HL-60 (cell line): ENCODE data around the gene SSBP4.

Experiments used
- DNase-seq, 2 experiments: peaks; one replicate each; pipeline ENCODE4 v3.0.0-alpha.2; 2010 to 2020; ENCODE audit warnings: low read depth in 1 of 2, low spot score in 1 of 2
- H3K27ac ChIP-seq: fragments of 250-450 bp; sonication (Bioruptor Pico); replicated peaks from 2 replicates; pipeline ENCODE4 v1.5.1; 2020; ENCODE audit warnings: mild to moderate bottlenecking, moderate library complexity
- H3K27me3 ChIP-seq: fragments of 250-450 bp; sonication (Bioruptor Pico); 2 replicates; pipeline ENCODE4 v1.5.1; 2021; ENCODE audit warnings: mild to moderate bottlenecking, moderate library complexity; ENCODE audit not compliant: insufficient read depth, poor library complexity, severe bottlenecking
- H3K4me3 ChIP-seq: replicated peaks from 2 replicates; pipeline ENCODE4 v1.5.1; 2011; ENCODE audit warnings: mild to moderate bottlenecking, control low read depth, low read length; ENCODE audit not compliant: insufficient read depth
- GABPA ChIP-seq: IDR thresholded peaks from 2 replicates; pipeline ENCODE4 v1.6.1; 2012; ENCODE audit warnings: low read depth
- POLR2AphosphoS5 ChIP-seq: IDR thresholded peaks from 2 replicates; pipeline ENCODE4 v1.6.1; 2012; ENCODE audit warnings: low read depth
- SPI1 ChIP-seq: IDR thresholded peaks from 2 replicates; pipeline ENCODE4 v1.6.1; 2012; ENCODE audit warnings: low read depth, mild to moderate bottlenecking, borderline replicate concordance
- TF ChIP-seq, protein P1 (sequence below): IDR thresholded peaks from one replicate; pipeline ENCODE4 v1.5.1; 2011; ENCODE audit warnings: low read length, control low read depth, inconsistent platforms; ENCODE audit not compliant: insufficient read depth
- TF ChIP-seq, protein P2 (sequence below): IDR thresholded peaks from 2 replicates; pipeline ENCODE4 v1.6.1; 2012; ENCODE audit warnings: low read depth; ENCODE audit not compliant: insufficient replicate concordance

SSBP4 gene

DNA sequence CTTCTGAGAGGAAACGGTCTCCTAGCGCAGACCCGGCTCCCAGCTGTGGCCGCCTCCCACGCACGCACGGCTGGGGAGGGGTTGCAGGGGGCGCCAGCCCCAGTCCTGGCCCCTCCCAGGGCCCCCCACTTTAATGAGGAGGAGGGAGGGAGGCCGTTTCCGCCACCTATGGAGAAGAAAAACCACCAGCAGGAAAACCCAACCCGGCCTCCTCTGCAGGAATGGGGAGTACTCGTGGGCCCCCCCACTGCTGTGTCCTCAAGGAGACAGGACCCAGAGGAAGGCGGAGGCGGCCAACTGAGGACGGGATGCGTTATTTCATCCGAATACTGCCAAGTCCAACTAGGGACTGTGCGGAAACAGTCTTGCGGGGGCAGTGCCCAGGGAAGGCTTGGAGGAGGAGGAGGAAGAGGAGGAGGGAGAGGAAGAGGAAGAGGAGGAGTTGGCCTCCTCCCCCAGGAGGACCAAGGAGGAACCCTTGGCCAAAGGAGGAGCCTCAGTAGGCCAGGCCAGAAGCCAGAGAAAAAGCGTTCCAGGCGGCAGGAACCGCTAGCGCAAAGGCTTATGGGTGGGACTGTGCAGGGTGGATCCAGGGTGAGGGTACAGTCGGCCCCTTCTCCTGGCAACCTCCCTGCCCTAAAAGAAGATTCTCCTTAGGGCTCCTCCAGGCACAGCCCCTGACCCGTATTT is 3.9 kb upstream of the SSBP4 start:
- peak; percentile 92 to 96 for DNase-seq
- Histone ChIP-seq H3K4me3 (peak overlapping the region; percentile 26), H3K27ac (peak overlapping the region; percentile 98), H3K27me3 (no peaks in the 10 kb centered on the region)
- TF ChIP-seq POLR2AphosphoS5 (peak; percentile 87), SPI1 (peak; percentile 81; the same call in 1 of the 2 replicates), GABPA (peak; percentile 49; the same call in 1 of the 2 replicates)
- TF ChIP-seq, protein P1, sequence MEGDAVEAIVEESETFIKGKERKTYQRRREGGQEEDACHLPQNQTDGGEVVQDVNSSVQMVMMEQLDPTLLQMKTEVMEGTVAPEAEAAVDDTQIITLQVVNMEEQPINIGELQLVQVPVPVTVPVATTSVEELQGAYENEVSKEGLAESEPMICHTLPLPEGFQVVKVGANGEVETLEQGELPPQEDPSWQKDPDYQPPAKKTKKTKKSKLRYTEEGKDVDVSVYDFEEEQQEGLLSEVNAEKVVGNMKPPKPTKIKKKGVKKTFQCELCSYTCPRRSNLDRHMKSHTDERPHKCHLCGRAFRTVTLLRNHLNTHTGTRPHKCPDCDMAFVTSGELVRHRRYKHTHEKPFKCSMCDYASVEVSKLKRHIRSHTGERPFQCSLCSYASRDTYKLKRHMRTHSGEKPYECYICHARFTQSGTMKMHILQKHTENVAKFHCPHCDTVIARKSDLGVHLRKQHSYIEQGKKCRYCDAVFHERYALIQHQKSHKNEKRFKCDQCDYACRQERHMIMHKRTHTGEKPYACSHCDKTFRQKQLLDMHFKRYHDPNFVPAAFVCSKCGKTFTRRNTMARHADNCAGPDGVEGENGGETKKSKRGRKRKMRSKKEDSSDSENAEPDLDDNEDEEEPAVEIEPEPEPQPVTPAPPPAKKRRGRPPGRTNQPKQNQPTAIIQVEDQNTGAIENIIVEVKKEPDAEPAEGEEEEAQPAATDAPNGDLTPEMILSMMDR, result no peak
- TF ChIP-seq, protein P2, sequence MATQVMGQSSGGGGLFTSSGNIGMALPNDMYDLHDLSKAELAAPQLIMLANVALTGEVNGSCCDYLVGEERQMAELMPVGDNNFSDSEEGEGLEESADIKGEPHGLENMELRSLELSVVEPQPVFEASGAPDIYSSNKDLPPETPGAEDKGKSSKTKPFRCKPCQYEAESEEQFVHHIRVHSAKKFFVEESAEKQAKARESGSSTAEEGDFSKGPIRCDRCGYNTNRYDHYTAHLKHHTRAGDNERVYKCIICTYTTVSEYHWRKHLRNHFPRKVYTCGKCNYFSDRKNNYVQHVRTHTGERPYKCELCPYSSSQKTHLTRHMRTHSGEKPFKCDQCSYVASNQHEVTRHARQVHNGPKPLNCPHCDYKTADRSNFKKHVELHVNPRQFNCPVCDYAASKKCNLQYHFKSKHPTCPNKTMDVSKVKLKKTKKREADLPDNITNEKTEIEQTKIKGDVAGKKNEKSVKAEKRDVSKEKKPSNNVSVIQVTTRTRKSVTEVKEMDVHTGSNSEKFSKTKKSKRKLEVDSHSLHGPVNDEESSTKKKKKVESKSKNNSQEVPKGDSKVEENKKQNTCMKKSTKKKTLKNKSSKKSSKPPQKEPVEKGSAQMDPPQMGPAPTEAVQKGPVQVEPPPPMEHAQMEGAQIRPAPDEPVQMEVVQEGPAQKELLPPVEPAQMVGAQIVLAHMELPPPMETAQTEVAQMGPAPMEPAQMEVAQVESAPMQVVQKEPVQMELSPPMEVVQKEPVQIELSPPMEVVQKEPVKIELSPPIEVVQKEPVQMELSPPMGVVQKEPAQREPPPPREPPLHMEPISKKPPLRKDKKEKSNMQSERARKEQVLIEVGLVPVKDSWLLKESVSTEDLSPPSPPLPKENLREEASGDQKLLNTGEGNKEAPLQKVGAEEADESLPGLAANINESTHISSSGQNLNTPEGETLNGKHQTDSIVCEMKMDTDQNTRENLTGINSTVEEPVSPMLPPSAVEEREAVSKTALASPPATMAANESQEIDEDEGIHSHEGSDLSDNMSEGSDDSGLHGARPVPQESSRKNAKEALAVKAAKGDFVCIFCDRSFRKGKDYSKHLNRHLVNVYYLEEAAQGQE, result no peak

DNA sequence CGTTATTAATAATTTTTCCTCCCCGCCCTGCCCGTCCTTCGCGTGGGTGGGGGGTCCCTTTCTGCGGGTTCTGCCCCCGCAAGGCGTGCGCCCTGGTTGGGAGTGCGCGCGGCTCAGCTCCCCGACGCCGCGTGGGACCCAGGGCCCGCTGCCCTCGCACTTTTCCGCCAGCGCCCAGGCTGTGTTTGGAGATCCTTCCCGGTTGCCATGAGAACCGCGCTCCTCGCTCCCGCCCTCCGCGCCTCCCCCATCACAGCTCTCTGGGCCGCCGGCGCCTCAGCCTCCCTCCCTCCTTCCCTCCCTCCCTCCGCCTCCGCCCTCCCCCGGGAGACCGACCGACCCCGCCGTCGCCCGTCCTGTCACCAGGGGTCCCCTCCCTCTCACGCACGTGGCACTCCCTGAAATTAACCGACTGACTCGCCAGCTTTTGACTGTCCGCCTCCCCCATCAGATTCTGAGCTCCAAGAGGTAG is 2.4 kb upstream of the SSBP4 start:
- Histone ChIP-seq H3K27me3 (no peaks in the 10 kb centered on the region), H3K4me3 (peak overlapping the region; percentile 28), H3K27ac (peak overlapping the region; percentile 98)
- peak; percentile 84 to 92 for DNase-seq
- TF ChIP-seq GABPA (no peak), POLR2AphosphoS5 (no peak; the same call in 1 of the 2 replicates), SPI1 (no peak)
- TF ChIP-seq, protein P1, result no peak
- TF ChIP-seq, protein P2, result no peak

DNA sequence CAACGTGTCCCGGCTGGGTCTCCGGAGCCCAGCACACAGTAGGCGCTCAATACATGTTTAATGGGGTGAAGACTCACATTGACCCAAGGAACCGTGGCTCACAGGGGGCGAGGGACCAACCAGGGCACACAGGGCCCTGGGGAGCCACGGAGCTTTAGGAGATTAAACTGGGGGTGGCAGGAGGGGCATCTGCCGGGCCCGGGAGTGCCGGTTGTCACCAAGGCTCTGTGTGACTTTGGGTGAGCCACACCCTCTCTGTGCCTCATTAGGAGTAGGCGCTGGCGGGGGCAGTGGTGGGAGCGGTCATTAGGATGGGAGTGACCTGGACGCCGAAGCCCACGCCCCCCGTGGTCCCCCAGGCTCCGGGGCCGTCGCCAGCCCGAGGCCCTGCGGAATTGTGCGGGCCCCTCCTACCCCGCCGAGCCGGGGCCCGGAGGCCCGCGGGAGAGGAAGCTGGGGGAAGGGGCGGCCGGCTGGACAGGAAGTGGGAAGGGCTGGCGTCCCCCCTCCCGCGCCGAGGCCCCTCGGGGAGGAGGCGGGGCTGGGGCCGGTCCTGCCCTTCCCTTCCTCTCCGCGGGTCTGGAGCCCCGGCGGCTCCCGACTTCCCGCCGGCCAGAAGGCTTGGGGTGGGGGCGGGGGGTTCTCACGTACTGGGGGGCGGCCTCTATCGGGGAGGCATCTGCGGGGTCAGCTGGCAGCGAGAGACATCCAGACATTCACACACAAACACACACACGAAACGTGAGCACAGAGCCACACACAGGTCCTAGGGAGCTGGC is 1.8 kb upstream of the SSBP4 start:
- DNase-seq, result peak; percentile 85 to 88
- H3K27ac ChIP-seq, result peak overlapping the region; percentile 98
- peak overlapping the region; percentile 28 for H3K4me3 ChIP-seq
- H3K27me3 ChIP-seq, result no peaks in the 10 kb centered on the region
- TF ChIP-seq SPI1, result peak; percentile 84
- peak; percentile 78 for TF ChIP-seq GABPA
- TF ChIP-seq, protein P1, result no peak
- peak; percentile 55 for TF ChIP-seq POLR2AphosphoS5
- TF ChIP-seq, protein P2, result no peak
